Endothelial cell of umbilical vein (primary cell): ENCODE data around the gene EVI2A. TPM values are rescaled to one million over a fixed set of nuclear protein-coding genes. Genes with fewer than 3 reads are reported as not detected.

Experiments
- BruUV-seq: library from RNA; stranded (reverse); fragments of 400-500 nt; replicated peaks from 2 replicates; lab custom pipeline; 2021; lab: Mats Ljungman, UMichigan
- CTCF ChIA-PET: fragments of 300-600, 350-600 bp; sonication (Branson Sonifier 250); formaldehyde crosslinking; loops from one replicate; lab custom pipeline; 2021; ENCODE audit warnings: antibody characterized with exemption, inconsistent platforms; lab: Charles Lee
- POLR2A ChIA-PET: fragments of 300-600, 350-600 bp; sonication (Branson Sonifier 250); formaldehyde crosslinking; loops from one replicate; lab custom pipeline; 2021; ENCODE audit warnings: antibody characterized with exemption, inconsistent platforms; lab: Charles Lee
- DNase-seq: peaks from one replicate; pipeline ENCODE4 v3.0.0-alpha.2; 2011; ENCODE audit warnings: low read depth, low spot score
- FAIRE-seq: peaks from 2 replicates; lab custom pipeline; 2011; peaks lifted over from hg19 to GRCh38; lab: Jason Lieb, UNC
- H2AFZ ChIP-seq: 2 replicates; pipeline ENCODE4 v1.6.0; 2012; ENCODE audit warnings: low read depth, low read length, control low read depth, inconsistent platforms
- H3K27ac ChIP-seq: 2 replicates; pipeline ENCODE4 v1.5.1; 2011; ENCODE audit warnings: low read depth, mild to moderate bottlenecking, control low read depth, low read length, moderate library complexity; ENCODE audit not compliant: insufficient read depth
- H3K27me3 ChIP-seq, 2 experiments: 2 replicates each; pipeline versions ENCODE4 v1.6.0 to v1.6.1; 2011; ENCODE audit warnings: low read length in 2 of 2, mixed read lengths in 1 of 2; ENCODE audit not compliant: control insufficient read depth in 2 of 2, insufficient read depth in 2 of 2
- H3K36me3 ChIP-seq, 2 experiments: 2 replicates in 1 of 2; 3 replicates in 1 of 2; pipeline ENCODE4 v1.5.1; 2011; ENCODE audit warnings: low read length in 2 of 2, mild to moderate bottlenecking in 1 of 2, moderate library complexity in 1 of 2; ENCODE audit not compliant: control insufficient read depth in 2 of 2, insufficient read depth in 2 of 2; ENCODE audit errors: extremely low read depth in 1 of 2
- H3K4me1 ChIP-seq: 3 replicates; pipeline ENCODE4 v1.5.1; 2011; ENCODE audit warnings: mild to moderate bottlenecking, low read length; ENCODE audit not compliant: control insufficient read depth, insufficient read depth; ENCODE audit errors: extremely low read depth
- H3K4me2 ChIP-seq: 2 replicates; pipeline ENCODE4 v1.6.1; 2011; ENCODE audit warnings: low read length, control low read depth, mixed read lengths; ENCODE audit not compliant: insufficient read depth
- H3K4me3 ChIP-seq, 3 experiments: fragments of 200-600 bp in 1 of 3; sonication (generic), shearing (Covaris generic) in 1 of 3; replicated peaks in 1 of 3; 2 replicates each; pipeline ENCODE4 v1.5.1; 2011 to 2016; ENCODE audit warnings: control low read depth in 3 of 3, low read length in 3 of 3, mild to moderate bottlenecking in 2 of 3, inconsistent platforms in 1 of 3, low read depth in 1 of 3, moderate library complexity in 1 of 3; ENCODE audit not compliant: insufficient read depth in 1 of 3
- H3K79me2 ChIP-seq: 2 replicates; pipeline ENCODE4 v1.6.0; 2012; ENCODE audit warnings: low read length, inconsistent platforms; ENCODE audit not compliant: control insufficient read depth, insufficient read depth
- H3K9ac ChIP-seq: replicated peaks from 2 replicates; pipeline ENCODE3; 2011; ENCODE audit warnings: low read length, control low read depth; ENCODE audit not compliant: insufficient read depth; ENCODE audit errors: extremely low read depth
- H3K9me1 ChIP-seq: replicated peaks from 3 replicates; pipeline ENCODE4 v1.6.0; 2011; ENCODE audit warnings: mild to moderate bottlenecking, low read length; ENCODE audit not compliant: control insufficient read depth, insufficient read depth; ENCODE audit errors: extremely low read depth
- H3K9me3 ChIP-seq: replicated peaks from 2 replicates; pipeline ENCODE4 v1.5.1; 2012; ENCODE audit warnings: low read length, inconsistent platforms; ENCODE audit not compliant: control insufficient read depth, insufficient read depth
- H4K20me1 ChIP-seq: replicated peaks from 2 replicates; pipeline ENCODE3; 2011; ENCODE audit warnings: mild to moderate bottlenecking, low read length; ENCODE audit not compliant: control insufficient read depth, insufficient read depth; ENCODE audit errors: extremely low read depth
- CTCF ChIP-seq, 2 donors: IDR thresholded peaks; 1 replicate in 1 of 2; 2 replicates in 1 of 2; pipeline ENCODE4 v1.5.1; 2011; ENCODE audit warnings: low read length in 2 of 2, mild to moderate bottlenecking in 2 of 2, moderate library complexity in 2 of 2, control low read depth in 1 of 2, inconsistent platforms in 1 of 2, low read depth in 1 of 2; ENCODE audit not compliant: insufficient read depth in 1 of 2; ENCODE audit errors: extremely low read depth in 1 of 2
- EZH2 ChIP-seq: IDR thresholded peaks from 2 replicates; pipeline ENCODE4 v1.6.1; 2012; ENCODE audit warnings: borderline replicate concordance, low read depth, mild to moderate bottlenecking, moderate library complexity, low read length, inconsistent platforms; ENCODE audit not compliant: severe bottlenecking
- FOS ChIP-seq: IDR thresholded peaks from 2 replicates; pipeline ENCODE4 v1.6.1; 2011; ENCODE audit warnings: mild to moderate bottlenecking, low read length, moderate library complexity, borderline replicate concordance; ENCODE audit not compliant: insufficient read depth
- JUN ChIP-seq: IDR thresholded peaks from 2 replicates; pipeline ENCODE4 v1.6.1; 2011; ENCODE audit warnings: borderline replicate concordance, low read depth; ENCODE audit not compliant: insufficient read length, insufficient read depth
- MYC ChIP-seq: IDR thresholded peaks from one replicate; pipeline ENCODE4 v1.6.1; 2011; ENCODE audit warnings: mild to moderate bottlenecking, low read depth, low read length
- POLR2AphosphoS5 ChIP-seq: IDR thresholded peaks from 2 replicates; pipeline ENCODE4 v1.6.1; 2012; ENCODE audit warnings: low read depth, mild to moderate bottlenecking, control low read depth, low read length, moderate library complexity; ENCODE audit not compliant: insufficient read depth
- dilution Hi-C: fragments of 300-500 bp; cut with MboI; formaldehyde crosslinking; loops from one replicate; pipeline ENCODE4 v1.15.0; 2019; ENCODE audit warnings: low sequenced_read_pairs; ENCODE audit not compliant: extremely low pct_ligation_motif_present
- intact Hi-C: fragments of 100-400 bp; cut with micrococcal nuclease; formaldehyde crosslinking; loops from one replicate; pipeline ENCODE4 v1.10.0; 2022
- polyA plus RNA-seq, 4 experiments: library from polyadenylated mRNA; depleted of rRNA in 3 of 4; stranded (reverse) in 3 of 4; unstranded in 1 of 4; fragments of >200 nt; gene quantifications; 2 replicates each; pipeline versions ENCODE4 v1.2.1 to v1.2.3, GENCODE V29; 2011 to 2012; ENCODE audit warnings: missing spikeins in 1 of 4
- total RNA-seq: library from RNA; stranded (reverse); gene quantifications from 2 replicates; pipeline ENCODE4 v1.2.3, GENCODE V29; 2021

EVI2A gene
- total and polyA plus RNA-seq, 2 donors (not counting 3 experiments of a cell fraction or from before 2014, with no cell fraction given), result 0.07 to 0.22 TPM

DNA sequence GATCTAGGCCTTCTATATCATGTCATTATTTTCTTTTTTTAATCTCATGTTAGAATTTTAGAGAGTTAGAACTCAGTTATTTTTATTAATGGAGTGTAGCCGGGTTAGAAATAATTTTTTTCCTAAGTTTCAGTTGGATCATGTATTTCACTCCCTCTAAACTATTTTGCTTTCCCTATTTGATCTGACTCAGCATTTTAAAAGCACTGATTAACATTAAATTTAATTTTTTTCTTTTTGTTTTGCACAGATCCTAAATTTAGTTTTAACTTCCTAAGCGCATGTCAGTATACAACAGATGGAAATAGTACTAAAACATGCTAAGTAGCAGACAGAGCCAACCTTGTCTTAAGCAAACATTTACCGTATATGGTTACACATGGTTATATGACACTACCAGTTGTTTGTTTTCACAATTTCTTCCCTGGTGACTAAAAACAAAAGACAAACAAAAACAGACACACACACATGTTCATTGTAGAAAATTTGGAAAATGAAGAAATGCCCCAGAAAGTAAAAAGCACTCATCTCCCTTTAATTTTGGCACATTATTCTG, 36.5 kb upstream of the EVI2A start:
- no peak overlapping the region for H3K4me2 ChIP-seq
- H3K9me1 ChIP-seq, result no peaks in the 10 kb centered on the region
- H3K4me3 ChIP-seq, result no peak overlapping the region
- no peak overlapping the region for H3K9ac ChIP-seq
- no TSS peak for BruUV-seq
- POLR2A ChIA-PET, result no interaction called here
- TF ChIP-seq FOS (no peak), POLR2AphosphoS5 (no peak), JUN (no peak), MYC (no peak), CTCF (IDR thresholded peaks at IDR 0.05; ENCODE audit: extremely low read depth in 1 of 2, insufficient read depth in 1 of 2, low read depth in 1 of 2, low read length in 2 of 2) (no peak), EZH2 (no peak)
- no peaks in the 10 kb centered on the region for H3K27me3 ChIP-seq
- DNase-seq (no peak), FAIRE-seq (no peak)
- H3K36me3 ChIP-seq, result peaks cover 0 to 8% of the 10 kb centered on the region in 2 experiments
- H3K27ac ChIP-seq, result no peak overlapping the region
- H3K9me3 ChIP-seq, result no peaks in the 10 kb centered on the region
- no peaks in the 10 kb centered on the region for H3K79me2 ChIP-seq
- intact Hi-C loops (no loop called here), dilution Hi-C loops (no loop called here)
- CTCF ChIA-PET, result no interaction called here
- no peaks in the 10 kb centered on the region for H3K4me1 ChIP-seq
- H2AFZ ChIP-seq, result no peak overlapping the region
- no peaks in the 10 kb centered on the region for H4K20me1 ChIP-seq
